C4-2B (cell line): ENCODE results near the gene GAD2.
"Not testable (repeated sequence)": the region's sequence is repeated elsewhere in the genome, so short reads cannot be mapped to it uniquely, and the experiment has no call there.

Experiments used
- H3K27ac ChIP-seq: fragments of 450-650 bp; 2 replicates; pipeline ENCODE4 v1.5.1; 2017
- ZFX ChIP-seq: fragments of 450-650 bp; IDR thresholded peaks from 2 replicates; pipeline ENCODE4 v1.6.1; 2017
- TF ChIP-seq, protein P1 (sequence below): fragments of 450-650 bp; conservative IDR thresholded peaks from 2 replicates; pipeline ENCODE4 v1.5.1; 2017; ENCODE audit warnings: mild to moderate bottlenecking

The GAD2 gene

GRCh38 chr10:26334932-26335573, 118.5 kb downstream of the GAD2 start:
- no peak overlapping the region for H3K27ac ChIP-seq
- no peak for TF ChIP-seq ZFX
- TF ChIP-seq, protein P1, sequence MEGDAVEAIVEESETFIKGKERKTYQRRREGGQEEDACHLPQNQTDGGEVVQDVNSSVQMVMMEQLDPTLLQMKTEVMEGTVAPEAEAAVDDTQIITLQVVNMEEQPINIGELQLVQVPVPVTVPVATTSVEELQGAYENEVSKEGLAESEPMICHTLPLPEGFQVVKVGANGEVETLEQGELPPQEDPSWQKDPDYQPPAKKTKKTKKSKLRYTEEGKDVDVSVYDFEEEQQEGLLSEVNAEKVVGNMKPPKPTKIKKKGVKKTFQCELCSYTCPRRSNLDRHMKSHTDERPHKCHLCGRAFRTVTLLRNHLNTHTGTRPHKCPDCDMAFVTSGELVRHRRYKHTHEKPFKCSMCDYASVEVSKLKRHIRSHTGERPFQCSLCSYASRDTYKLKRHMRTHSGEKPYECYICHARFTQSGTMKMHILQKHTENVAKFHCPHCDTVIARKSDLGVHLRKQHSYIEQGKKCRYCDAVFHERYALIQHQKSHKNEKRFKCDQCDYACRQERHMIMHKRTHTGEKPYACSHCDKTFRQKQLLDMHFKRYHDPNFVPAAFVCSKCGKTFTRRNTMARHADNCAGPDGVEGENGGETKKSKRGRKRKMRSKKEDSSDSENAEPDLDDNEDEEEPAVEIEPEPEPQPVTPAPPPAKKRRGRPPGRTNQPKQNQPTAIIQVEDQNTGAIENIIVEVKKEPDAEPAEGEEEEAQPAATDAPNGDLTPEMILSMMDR: peak; percentile 86

DNA sequence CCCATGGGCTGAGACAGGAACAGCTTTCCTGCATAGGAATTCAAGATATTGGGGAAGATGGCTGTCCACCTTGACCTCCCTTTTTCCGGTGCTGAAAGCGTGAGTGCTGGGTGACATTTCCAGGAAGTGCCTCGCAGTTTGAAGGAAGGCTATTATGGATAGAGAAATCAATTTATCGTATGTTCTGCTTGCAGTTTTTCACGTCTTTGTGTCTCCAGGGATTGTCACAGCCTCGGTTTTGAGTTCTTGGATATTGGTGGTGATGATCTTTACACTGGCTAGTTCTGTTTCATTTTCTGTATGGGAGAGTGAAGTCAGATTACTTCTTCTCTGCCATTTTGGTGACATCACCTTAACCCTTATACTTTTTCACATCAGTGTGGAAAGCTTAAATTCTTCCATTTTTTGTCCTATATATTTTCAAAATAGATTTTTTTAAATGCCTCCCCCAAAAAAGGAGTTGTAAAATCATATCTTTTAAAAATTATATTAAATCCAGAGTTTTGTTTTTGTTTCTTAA, 119.1 kb downstream of the GAD2 start:
- TF ChIP-seq, protein P1: no peak
- no peak for TF ChIP-seq ZFX
- H3K27ac ChIP-seq: no peak overlapping the region

- TF ChIP-seq, protein P1: no peak
- no peak for TF ChIP-seq ZFX
These were observed 120.4 kb downstream of the GAD2 start for GRCh38 chr10:26336979-26337378.

DNA sequence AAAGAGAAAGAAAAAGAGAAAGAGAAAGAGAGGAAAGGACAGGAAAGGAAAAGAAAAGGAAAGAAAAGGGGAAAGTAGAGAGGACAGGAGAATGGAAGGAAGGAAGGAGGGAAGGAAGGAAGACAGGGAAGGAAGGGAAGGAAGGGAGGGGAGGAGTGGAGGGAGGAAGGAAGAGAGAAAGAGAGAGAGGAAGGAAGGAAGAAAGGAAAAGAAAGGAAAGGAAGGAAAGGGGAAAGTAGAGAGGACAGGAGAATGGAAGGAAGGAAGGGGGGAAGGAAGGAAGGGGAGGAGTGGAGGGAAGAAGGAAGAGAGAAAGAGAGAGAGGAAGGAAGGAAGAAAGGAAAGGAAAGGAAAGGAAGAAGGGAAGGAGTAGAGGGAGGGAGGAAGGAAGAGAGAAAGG, 125.1 kb downstream of the GAD2 start:
- no peak overlapping the region for H3K27ac ChIP-seq
- TF ChIP-seq, protein P1: no peak
- TF ChIP-seq ZFX: no peak

More at GRCh38 chr10:26336979-26337378, 120.4 kb downstream of the GAD2 start:
- no peak overlapping the region for H3K27ac ChIP-seq

DNA sequence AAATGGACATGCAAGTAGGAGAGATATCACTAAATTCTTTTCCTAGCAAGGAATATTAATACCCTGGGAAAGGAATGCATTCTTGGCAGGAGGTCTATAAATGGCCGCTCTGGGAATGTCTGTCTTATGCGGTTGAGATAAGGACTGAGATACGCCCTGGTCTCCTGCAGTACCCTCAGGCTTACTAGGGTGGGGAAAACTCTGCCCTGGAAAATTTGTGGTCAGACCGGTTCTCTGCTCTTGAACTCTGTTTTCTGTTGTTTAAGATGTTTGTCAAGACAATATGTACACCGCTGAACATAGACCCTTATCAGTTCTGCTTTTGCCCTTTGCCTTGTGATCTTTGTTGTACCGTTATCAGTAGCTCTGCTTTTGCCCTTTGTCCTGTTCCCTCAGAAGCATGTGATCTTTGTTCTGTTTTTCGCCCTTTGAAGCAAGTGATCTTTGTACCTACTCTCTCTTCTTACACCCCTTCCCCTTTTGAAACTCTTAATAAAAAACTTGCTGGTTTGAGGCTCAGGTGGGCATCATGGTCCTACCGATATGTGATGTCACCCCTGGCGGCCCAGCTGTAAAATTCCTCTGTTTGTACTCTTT, 132.3 kb downstream of the GAD2 start:
- not testable (repeated sequence) for H3K27ac ChIP-seq
